ENCODE results near the gene TMEM179.

DNA sequence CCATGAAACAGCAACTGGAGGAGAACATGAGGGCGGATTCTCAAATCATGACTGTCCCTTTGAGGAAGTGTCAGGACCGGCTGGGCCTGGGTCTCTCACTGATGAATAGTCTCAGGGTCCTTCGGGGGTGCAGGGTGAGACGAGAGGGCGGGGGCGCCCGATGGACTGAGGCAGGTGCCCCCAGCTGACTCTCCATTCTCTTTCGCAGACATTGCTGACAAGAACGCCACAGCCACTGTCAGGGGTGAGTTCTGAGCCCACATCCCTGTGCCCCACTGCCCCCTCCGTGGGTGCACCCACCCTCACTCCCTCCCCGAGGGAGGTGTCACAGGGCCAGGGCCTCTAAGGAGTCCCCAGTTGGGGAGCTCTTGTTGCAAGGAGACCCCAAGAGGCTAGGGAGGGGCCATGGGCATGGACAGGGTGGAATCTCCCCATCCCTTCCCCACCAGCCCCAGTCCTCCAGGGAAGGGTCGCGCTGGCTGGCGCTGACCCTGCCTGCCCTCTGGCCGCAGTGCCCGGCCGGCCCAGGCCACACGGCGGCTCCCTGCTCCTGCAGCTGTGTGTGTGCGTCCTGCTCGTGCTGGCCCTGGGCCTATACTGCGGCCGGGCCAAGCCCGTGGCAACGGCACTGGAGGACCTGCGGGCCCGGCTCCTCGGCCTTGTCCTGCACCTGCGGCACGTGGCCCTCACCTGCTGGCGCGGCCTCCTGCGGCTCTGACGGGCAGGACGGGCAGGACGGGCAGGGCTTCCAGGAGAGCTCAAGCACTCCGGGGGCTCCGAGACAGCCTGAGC lies 16.3 kb downstream of the TMEM179 start:
- TF ChIP-seq, protein P1, sequence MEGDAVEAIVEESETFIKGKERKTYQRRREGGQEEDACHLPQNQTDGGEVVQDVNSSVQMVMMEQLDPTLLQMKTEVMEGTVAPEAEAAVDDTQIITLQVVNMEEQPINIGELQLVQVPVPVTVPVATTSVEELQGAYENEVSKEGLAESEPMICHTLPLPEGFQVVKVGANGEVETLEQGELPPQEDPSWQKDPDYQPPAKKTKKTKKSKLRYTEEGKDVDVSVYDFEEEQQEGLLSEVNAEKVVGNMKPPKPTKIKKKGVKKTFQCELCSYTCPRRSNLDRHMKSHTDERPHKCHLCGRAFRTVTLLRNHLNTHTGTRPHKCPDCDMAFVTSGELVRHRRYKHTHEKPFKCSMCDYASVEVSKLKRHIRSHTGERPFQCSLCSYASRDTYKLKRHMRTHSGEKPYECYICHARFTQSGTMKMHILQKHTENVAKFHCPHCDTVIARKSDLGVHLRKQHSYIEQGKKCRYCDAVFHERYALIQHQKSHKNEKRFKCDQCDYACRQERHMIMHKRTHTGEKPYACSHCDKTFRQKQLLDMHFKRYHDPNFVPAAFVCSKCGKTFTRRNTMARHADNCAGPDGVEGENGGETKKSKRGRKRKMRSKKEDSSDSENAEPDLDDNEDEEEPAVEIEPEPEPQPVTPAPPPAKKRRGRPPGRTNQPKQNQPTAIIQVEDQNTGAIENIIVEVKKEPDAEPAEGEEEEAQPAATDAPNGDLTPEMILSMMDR (IDR thresholded peaks at IDR 0.05; ENCODE audit: low read depth, low read length, poor library complexity, severe bottlenecking) = no peak
- no peak for TF ChIP-seq EZH2phosphoT487 (IDR thresholded peaks at IDR 0.05; ENCODE audit: borderline replicate concordance, low read length)

All from DOHH2 (cell line).